ENCODE results near the gene TECTB. TPM values are rescaled to one million over a fixed set of nuclear protein-coding genes. Genes with fewer than 3 reads are reported as not detected.

TECTB gene
- total RNA-seq, 2 donors from 2014 or later: not detected

DNA sequence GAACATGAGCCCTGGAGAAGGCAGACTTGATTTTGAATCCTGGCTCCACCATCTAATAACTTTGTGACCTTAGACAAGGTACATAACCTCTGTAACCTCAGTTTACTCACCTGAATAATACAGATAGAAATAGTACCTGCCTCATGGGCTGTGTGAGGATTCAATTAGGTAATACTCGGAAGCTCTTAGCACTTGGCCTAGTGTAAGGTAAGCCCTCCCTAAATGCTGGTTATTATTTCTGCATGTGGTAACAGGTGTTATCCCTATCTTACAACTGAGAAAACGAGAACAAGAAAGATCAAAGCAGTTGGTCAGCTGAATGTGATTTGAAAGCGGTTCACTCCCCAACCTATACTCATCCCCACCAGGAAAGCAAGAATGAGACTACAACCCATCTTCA is 62.0 kb downstream of the TECTB start:
- Histone ChIP-seq H3K9me3 (ENCODE audit: control insufficient read depth, low read length) (no peaks in the 10 kb centered on the region), H3K4me1 (ENCODE audit: control insufficient read depth, insufficient read depth, low read length) (no peaks in the 10 kb centered on the region), H3K9ac (ENCODE audit: extremely low read depth, low read length, poor library complexity, severe bottlenecking) (no peak overlapping the region), H3K27ac (ENCODE audit: low read depth, low read length) (no peak overlapping the region), H3K27me3 (ENCODE audit: control insufficient read depth, insufficient read depth, low read length, poor library complexity, severe bottlenecking) (no peaks in the 10 kb centered on the region), H3K36me3 (ENCODE audit: control insufficient read depth, insufficient read depth, low read length) (no peaks in the 10 kb centered on the region), H3K4me3 (ENCODE audit: low read length) (no peak overlapping the region)
- Mint-ChIP-seq H3K27ac (no peak overlapping the region), H3K4me1 (peaks cover 3% of the 10 kb centered on the region), H3K36me3 (ENCODE audit: low read depth) (no peaks in the 10 kb centered on the region), H3K4me3 (no peak overlapping the region), H3K27me3 (ENCODE audit: insufficient read depth) (peaks cover 24% of the 10 kb centered on the region), H3K9me3 (no peaks in the 10 kb centered on the region)
- TF ChIP-seq, protein P1, sequence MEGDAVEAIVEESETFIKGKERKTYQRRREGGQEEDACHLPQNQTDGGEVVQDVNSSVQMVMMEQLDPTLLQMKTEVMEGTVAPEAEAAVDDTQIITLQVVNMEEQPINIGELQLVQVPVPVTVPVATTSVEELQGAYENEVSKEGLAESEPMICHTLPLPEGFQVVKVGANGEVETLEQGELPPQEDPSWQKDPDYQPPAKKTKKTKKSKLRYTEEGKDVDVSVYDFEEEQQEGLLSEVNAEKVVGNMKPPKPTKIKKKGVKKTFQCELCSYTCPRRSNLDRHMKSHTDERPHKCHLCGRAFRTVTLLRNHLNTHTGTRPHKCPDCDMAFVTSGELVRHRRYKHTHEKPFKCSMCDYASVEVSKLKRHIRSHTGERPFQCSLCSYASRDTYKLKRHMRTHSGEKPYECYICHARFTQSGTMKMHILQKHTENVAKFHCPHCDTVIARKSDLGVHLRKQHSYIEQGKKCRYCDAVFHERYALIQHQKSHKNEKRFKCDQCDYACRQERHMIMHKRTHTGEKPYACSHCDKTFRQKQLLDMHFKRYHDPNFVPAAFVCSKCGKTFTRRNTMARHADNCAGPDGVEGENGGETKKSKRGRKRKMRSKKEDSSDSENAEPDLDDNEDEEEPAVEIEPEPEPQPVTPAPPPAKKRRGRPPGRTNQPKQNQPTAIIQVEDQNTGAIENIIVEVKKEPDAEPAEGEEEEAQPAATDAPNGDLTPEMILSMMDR (conservative IDR thresholded peaks at IDR 0.05): no peak
- DNase-seq: no peak
- WGBS, 2 experiments (ENCODE audit: insufficient coverage in 1 of 2, insufficient read length in 1 of 2): 42 to 55% methylated on average over 2 to 3 of the region's 3 CpGs

DNA sequence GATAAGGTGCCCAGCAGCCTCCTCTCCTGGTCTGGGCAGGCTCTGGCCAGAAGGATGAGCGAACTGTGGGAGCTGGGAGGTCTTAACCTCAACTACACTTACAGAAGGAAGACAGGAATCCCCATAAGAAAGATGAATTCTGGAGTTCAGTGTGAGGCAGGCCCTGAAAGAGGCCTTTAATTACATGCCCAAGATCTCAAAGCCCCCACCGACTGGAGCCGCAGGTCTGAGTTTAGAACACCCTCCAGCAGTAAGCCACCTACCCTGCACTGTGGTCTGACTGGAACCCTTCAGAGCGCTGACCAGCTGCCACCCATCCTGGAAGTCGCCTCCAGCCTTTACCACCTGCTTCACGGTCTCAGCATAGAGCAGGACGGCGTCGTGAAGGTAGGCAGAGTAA is 62.5 kb downstream of the TECTB start:
- Histone ChIP-seq H3K9me3 (ENCODE audit: control insufficient read depth, low read length) (no peaks in the 10 kb centered on the region), H3K36me3 (ENCODE audit: control insufficient read depth, insufficient read depth, low read length) (no peaks in the 10 kb centered on the region)
- no peak overlapping the region for H3K27ac Mint-ChIP-seq

DNA sequence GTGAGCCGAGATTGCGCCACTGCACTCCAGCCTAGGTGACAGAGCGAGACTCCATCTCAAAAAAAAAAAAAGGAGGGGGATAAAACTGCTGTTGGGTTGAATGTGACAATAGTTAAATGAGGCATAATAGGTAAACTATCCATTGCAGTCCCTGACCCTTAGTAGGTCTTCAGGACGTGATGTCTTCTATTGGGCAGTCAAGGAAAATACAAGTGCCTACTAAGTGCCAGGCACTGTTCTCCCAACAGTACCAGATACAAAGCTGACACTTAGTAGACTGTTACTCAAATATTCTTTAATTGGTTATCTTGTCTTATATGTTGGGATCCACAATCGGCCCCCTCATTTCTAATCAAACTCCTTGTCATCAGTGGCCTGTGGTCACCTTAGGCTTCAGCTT is 63.6 kb downstream of the TECTB start:
- no peak for DNase-seq
- no peaks in the 10 kb centered on the region for H3K27me3 ChIP-seq (ENCODE audit: control insufficient read depth, insufficient read depth, low read length, poor library complexity, severe bottlenecking)
- no peaks in the 10 kb centered on the region for H3K4me1 ChIP-seq (ENCODE audit: control insufficient read depth, insufficient read depth, low read length)
- no peak overlapping the region for H3K27ac ChIP-seq (ENCODE audit: low read depth, low read length)
- no peaks in the 10 kb centered on the region for H3K36me3 ChIP-seq (ENCODE audit: control insufficient read depth, insufficient read depth, low read length)
- Mint-ChIP-seq H3K27ac (no peak overlapping the region), H3K4me1 (peaks cover 3% of the 10 kb centered on the region), H3K27me3 (ENCODE audit: insufficient read depth) (peaks cover 18% of the 10 kb centered on the region), H3K4me3 (no peak overlapping the region), H3K9me3 (no peaks in the 10 kb centered on the region), H3K36me3 (ENCODE audit: low read depth) (no peaks in the 10 kb centered on the region)
- no peak overlapping the region for H3K4me3 ChIP-seq (ENCODE audit: low read length)
- 87 to 88% methylated on average over 3 to 5 of the region's 5 CpGs for WGBS, 2 experiments (ENCODE audit: insufficient coverage in 1 of 2, insufficient read length in 1 of 2)
- no peak overlapping the region for H3K9ac ChIP-seq (ENCODE audit: extremely low read depth, low read length, poor library complexity, severe bottlenecking)
- TF ChIP-seq, protein P1 (conservative IDR thresholded peaks at IDR 0.05): no peak
- no peaks in the 10 kb centered on the region for H3K9me3 ChIP-seq (ENCODE audit: control insufficient read depth, low read length)

More for the DNA sequence above, 62.5 kb downstream of the TECTB start:
- H3K27me3 ChIP-seq (ENCODE audit: control insufficient read depth, insufficient read depth, low read length, poor library complexity, severe bottlenecking): no peaks in the 10 kb centered on the region
- Mint-ChIP-seq H3K27me3 (ENCODE audit: insufficient read depth) (peaks cover 24% of the 10 kb centered on the region), H3K4me3 (no peak overlapping the region), H3K36me3 (ENCODE audit: low read depth) (no peaks in the 10 kb centered on the region), H3K4me1 (peaks cover 3% of the 10 kb centered on the region), H3K9me3 (no peaks in the 10 kb centered on the region)
- H3K4me1 ChIP-seq (ENCODE audit: control insufficient read depth, insufficient read depth, low read length): no peaks in the 10 kb centered on the region
- H3K9ac ChIP-seq (ENCODE audit: extremely low read depth, low read length, poor library complexity, severe bottlenecking): no peak overlapping the region
- TF ChIP-seq, protein P1 (conservative IDR thresholded peaks at IDR 0.05): no peak
- 97 to 99% methylated on average over 8 to 9 of the region's 9 CpGs for whole genome bisulfite sequencing, 2 experiments (ENCODE audit: insufficient coverage in 1 of 2, insufficient read length in 1 of 2)
- no peak overlapping the region for H3K4me3 ChIP-seq (ENCODE audit: low read length)
- H3K27ac ChIP-seq (ENCODE audit: low read depth, low read length): no peak overlapping the region
- DNase-seq: no peak

Measured in endodermal cell (in vitro differentiated cells).